ENCODE measurements around the gene COPB2. TPM values are rescaled to one million over a fixed set of nuclear protein-coding genes. Genes with fewer than 3 reads are reported as not detected.

Gene COPB2
- total and polyA plus RNA-seq, 8 donors = 26.9 to 114 (median 93.6) TPM

- FAIRE-seq (no peak), DNase-seq (no peak), ATAC-seq (no peak)
- Histone ChIP-seq H3K4me3 (no peak overlapping the region), H3K36me3 (no peaks in the 10 kb centered on the region), H3K4me1 (no peaks in the 10 kb centered on the region), H3K27me3 (no peaks in the 10 kb centered on the region), H3K9me3 (no peaks in the 10 kb centered on the region), H3K27ac (no peak overlapping the region)
- 80 to 85% methylated on average over 2 of the region's 2 CpGs for WGBS, 2 donors
- intact Hi-C loops (cut with DNase I) = no loop called here
- TF ChIP-seq CTCF (IDR thresholded peaks at IDR 0.05) = no peak
Measured at GRCh38 chr3:139309061-139309591, 80.3 kb downstream of the COPB2 start.

- no peak for DNase-seq
- Histone ChIP-seq H3K4me1 (no peaks in the 10 kb centered on the region), H3K4me3 (no peak overlapping the region), H3K27ac (no peak overlapping the region), H3K36me3 (no peaks in the 10 kb centered on the region), H3K9me3 (no peaks in the 10 kb centered on the region), H3K27me3 (no peaks in the 10 kb centered on the region)
- FAIRE-seq = no peak
- 86 to 87% methylated on average over 4 of the region's 4 CpGs for WGBS, 2 donors
- intact Hi-C loops (cut with DNase I) = no loop called here
- ATAC-seq = no peak
- TF ChIP-seq CTCF (IDR thresholded peaks at IDR 0.05) = no peak
Measured at GRCh38 chr3:139308560-139308959, 80.9 kb downstream of the COPB2 start.

- Histone ChIP-seq H3K36me3 (no peaks in the 10 kb centered on the region), H3K4me3 (no peak overlapping the region), H3K27me3 (no peaks in the 10 kb centered on the region), H3K9me3 (no peaks in the 10 kb centered on the region), H3K27ac (no peak overlapping the region), H3K4me1 (no peaks in the 10 kb centered on the region)
- WGBS, 2 donors = 91 to 94% methylated on average over 6 of the region's 6 CpGs
- no peak for TF ChIP-seq CTCF (IDR thresholded peaks at IDR 0.05)
- intact Hi-C loops (cut with DNase I) = no loop called here
- no peak for ATAC-seq
- FAIRE-seq = no peak
- no peak for DNase-seq
Measured at GRCh38 chr3:139307601-139308555, 81.6 kb downstream of the COPB2 start.

Other genes with a start within 250 kb of the COPB2 start
- gene MRPS22, start 45.6 kb downstream of the COPB2 start, total RNA-seq = 10 to 100 TPM; 17.3 to 27.2 (median 18.8) TPM
- 10 to 100 TPM; 14.7 to 29.0 TPM for gene MRPS22, start 45.6 kb downstream of the COPB2 start, polyA plus RNA-seq
- gene RBP2, start 86.9 kb upstream of the COPB2 start, total RNA-seq = 1 to 10 TPM in 2 of 6 donors, under 1 TPM in 1, not detected in 3; 0.38 to 7.5 (median 4.7) TPM
- 1 to 10 TPM; 1.0 to 1.4 TPM for gene RBP2, start 86.9 kb upstream of the COPB2 start, polyA plus RNA-seq
- 100 to 1,000 TPM; 146 to 422 (median 314) TPM for gene RBP1, start 150.1 kb upstream of the COPB2 start, total RNA-seq
- 100 to 1,000 TPM; 311 to 378 TPM for gene RBP1, start 150.1 kb upstream of the COPB2 start, polyA plus RNA-seq

Data from pancreas (tissue), 10 donors.